ENCODE data around the gene KIF3C. TPM values are rescaled to one million over a fixed set of nuclear protein-coding genes. Genes with fewer than 3 reads are reported as not detected.

KIF3C gene
- total RNA-seq, 1 experiment from 2014 or later: 12.8 TPM

GRCh38 chr2:25983735-25984134 lies 1.4 kb upstream of the KIF3C start:
- H3K27ac ChIP-seq (ENCODE audit: low read length): no peak overlapping the region
- H3K4me2 ChIP-seq (ENCODE audit: low read length): no peak overlapping the region

GRCh38 chr2:25982968-25983280 lies 627 bp upstream of the KIF3C start:
- peak overlapping the region; percentile 70 for H2AFZ ChIP-seq (ENCODE audit: low read length)
- peaks cover 25% of the 10 kb centered on the region for H3K4me1 ChIP-seq (ENCODE audit: insufficient read depth, low read length)
- H3K4me3 ChIP-seq (ENCODE audit: low read length): peak overlapping the region; percentile 88
- no peaks in the 10 kb centered on the region for H4K20me1 ChIP-seq (ENCODE audit: low read length)
- ATAC-seq (no peak), DNase-seq (no peak)
- TF ChIP-seq EZH2 (IDR thresholded peaks at IDR 0.05; ENCODE audit: low read length, unreplicated experiment): no peak
- TF ChIP-seq CTCF (conservative IDR thresholded peaks at IDR 0.05; ENCODE audit: low read depth, low read length): no peak
- no peak for TF ChIP-seq EZH2phosphoT487 (IDR thresholded peaks at IDR 0.05; ENCODE audit: borderline replicate concordance, low read length)
- no peak overlapping the region for H3K27ac ChIP-seq (ENCODE audit: low read length)
- BruUV-seq (replicated peaks): no TSS peak
- H3K9ac ChIP-seq (ENCODE audit: low read length): no peak overlapping the region
- H3F3A ChIP-seq (ENCODE audit: low read length, unreplicated experiment): no peaks in the 10 kb centered on the region
- H3K27me3 ChIP-seq (ENCODE audit: low read length): no peaks in the 10 kb centered on the region
- no peaks in the 10 kb centered on the region for H3K9me3 ChIP-seq (ENCODE audit: low read length)
- H3K9me2 ChIP-seq (replicated peaks; ENCODE audit: low read length): no peaks in the 10 kb centered on the region
- POLR2A ChIA-PET (ENCODE audit: unreplicated experiment): no interaction called here
- H3K79me2 ChIP-seq (ENCODE audit: low read length): peaks cover 34% of the 10 kb centered on the region
- peak overlapping the region; percentile 84 for H3K4me2 ChIP-seq (ENCODE audit: low read length)
- H3K36me3 ChIP-seq (ENCODE audit: low read depth, low read length): no peaks in the 10 kb centered on the region
- CTCF ChIA-PET: no interaction called here
- intact Hi-C loops (cut with micrococcal nuclease): no loop called here

More at GRCh38 chr2:25983735-25984134, 1.4 kb upstream of the KIF3C start:
- Histone ChIP-seq H2AFZ (ENCODE audit: low read length) (no peak overlapping the region), H3K9me2 (replicated peaks; ENCODE audit: low read length) (no peaks in the 10 kb centered on the region), H3K4me3 (ENCODE audit: low read length) (no peak overlapping the region), H3K36me3 (ENCODE audit: low read depth, low read length) (no peaks in the 10 kb centered on the region), H3K27me3 (ENCODE audit: low read length) (no peaks in the 10 kb centered on the region), H3K9ac (ENCODE audit: low read length) (no peak overlapping the region), H3K4me1 (ENCODE audit: insufficient read depth, low read length) (peaks cover 17% of the 10 kb centered on the region), H3K9me3 (ENCODE audit: low read length) (no peaks in the 10 kb centered on the region), H4K20me1 (ENCODE audit: low read length) (no peaks in the 10 kb centered on the region), H3K79me2 (ENCODE audit: low read length) (peaks cover 29% of the 10 kb centered on the region), H3F3A (ENCODE audit: low read length, unreplicated experiment) (no peaks in the 10 kb centered on the region)
- no peak for DNase-seq
- ChIA-PET CTCF (no interaction called here), POLR2A (ENCODE audit: unreplicated experiment) (no interaction called here)
- no peak for TF ChIP-seq EZH2 (IDR thresholded peaks at IDR 0.05; ENCODE audit: low read length, unreplicated experiment)
- TF ChIP-seq CTCF (conservative IDR thresholded peaks at IDR 0.05; ENCODE audit: low read depth, low read length): no peak
- intact Hi-C loops (cut with micrococcal nuclease): no loop called here
- no peak for ATAC-seq
- no TSS peak for BruUV-seq (replicated peaks)

GRCh38 chr2:25981596-25982272 lies 563 bp downstream of the KIF3C start:
- H3K79me2 ChIP-seq (ENCODE audit: low read length): peaks cover 40% of the 10 kb centered on the region
- peak overlapping the region; percentile 84 for H3K4me2 ChIP-seq (ENCODE audit: low read length)
- H2AFZ ChIP-seq (ENCODE audit: low read length): peak overlapping the region; percentile 70
- TSS peak; percentile 39 for BruUV-seq (replicated peaks)
- H3K4me3 ChIP-seq (ENCODE audit: low read length): peak overlapping the region; percentile 88
- TF ChIP-seq CTCF (conservative IDR thresholded peaks at IDR 0.05; ENCODE audit: low read depth, low read length) (no peak), EZH2 (IDR thresholded peaks at IDR 0.05; ENCODE audit: low read length, unreplicated experiment) (no peak), EZH2phosphoT487 (IDR thresholded peaks at IDR 0.05; ENCODE audit: borderline replicate concordance, low read length) (no peak)
- H4K20me1 ChIP-seq (ENCODE audit: low read length): no peaks in the 10 kb centered on the region
- H3K9me3 ChIP-seq (ENCODE audit: low read length): no peaks in the 10 kb centered on the region
- H3K36me3 ChIP-seq (ENCODE audit: low read depth, low read length): no peaks in the 10 kb centered on the region
- no peaks in the 10 kb centered on the region for H3F3A ChIP-seq (ENCODE audit: low read length, unreplicated experiment)
- H3K27ac ChIP-seq (ENCODE audit: low read length): 0 out of 2 replicates have a peak overlapping the region, but pooled peaks have one; percentile 3
- H3K27me3 ChIP-seq (ENCODE audit: low read length): no peaks in the 10 kb centered on the region
- H3K9ac ChIP-seq (ENCODE audit: low read length): peak overlapping the region; percentile 67
- intact Hi-C loops (cut with micrococcal nuclease): no loop called here
- H3K4me1 ChIP-seq (ENCODE audit: insufficient read depth, low read length): peaks cover 37% of the 10 kb centered on the region
- DNase-seq: no peak
- CTCF ChIA-PET: interaction anchor here (0.6 to 0.7 kb wide), 2 partner anchors 31 to 246 kb away, joined by 3 to 6 read pairs; no protein-coding TSS in a partner anchor
- no peaks in the 10 kb centered on the region for H3K9me2 ChIP-seq (replicated peaks; ENCODE audit: low read length)
- POLR2A ChIA-PET (ENCODE audit: unreplicated experiment): interaction anchor here (0.6 kb wide), 2 partner anchors 10 to 57 kb away, joined by 13 to 14 read pairs; no protein-coding TSS in a partner anchor
- peak; percentile 29 for ATAC-seq

All from PC-3 (cell line).